GM21381 (cell line): ENCODE measurements around the gene RASEF.

Experiments used
- ATAC-seq: cut with Tn5 transposase; IDR thresholded peaks from one replicate; pipeline ENCODE4 v1.9.1; 2021; ENCODE audit warnings: mild to moderate bottlenecking, moderate library complexity; ENCODE audit not compliant: unreplicated experiment

RASEF gene

DNA sequence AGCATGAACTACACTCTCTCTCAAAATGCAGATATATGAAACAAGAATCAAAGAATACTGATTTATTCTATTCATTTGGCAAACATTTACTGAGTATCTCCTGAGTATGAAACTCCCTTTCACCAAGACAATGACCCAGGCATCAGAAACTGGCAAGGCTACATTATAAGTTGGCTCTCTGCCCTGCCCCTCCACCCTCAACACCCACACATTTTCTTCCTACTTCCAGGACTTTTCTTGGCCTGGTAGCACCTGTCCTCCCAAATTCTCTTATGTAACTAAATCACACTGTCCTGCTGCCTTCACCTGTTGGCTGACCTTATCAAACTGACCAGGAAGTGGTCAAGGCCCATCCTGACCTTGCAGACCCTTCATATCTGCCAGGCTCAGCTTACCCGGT is 3.5 kb downstream of the RASEF start:
- no peak for ATAC-seq

DNA sequence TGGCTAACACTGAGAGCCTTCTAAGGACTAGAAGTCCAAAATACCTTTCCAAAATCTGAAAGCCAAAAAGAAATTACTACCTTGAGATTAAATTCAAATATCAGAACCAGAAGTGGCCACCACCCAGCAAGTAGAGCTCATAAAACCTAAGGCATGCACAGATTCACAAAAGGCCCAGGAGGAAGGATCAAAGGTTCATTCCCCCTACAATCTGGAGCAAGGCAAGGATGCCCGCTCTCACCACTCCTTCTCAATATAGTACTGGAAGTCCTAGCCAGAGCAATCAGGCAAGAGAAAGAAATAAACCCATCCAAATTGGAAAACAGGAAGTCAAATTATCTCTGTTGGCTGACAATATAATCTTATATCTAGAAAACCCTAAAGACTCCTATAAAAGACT is 6.0 kb downstream of the RASEF start:
- no peak for ATAC-seq

DNA sequence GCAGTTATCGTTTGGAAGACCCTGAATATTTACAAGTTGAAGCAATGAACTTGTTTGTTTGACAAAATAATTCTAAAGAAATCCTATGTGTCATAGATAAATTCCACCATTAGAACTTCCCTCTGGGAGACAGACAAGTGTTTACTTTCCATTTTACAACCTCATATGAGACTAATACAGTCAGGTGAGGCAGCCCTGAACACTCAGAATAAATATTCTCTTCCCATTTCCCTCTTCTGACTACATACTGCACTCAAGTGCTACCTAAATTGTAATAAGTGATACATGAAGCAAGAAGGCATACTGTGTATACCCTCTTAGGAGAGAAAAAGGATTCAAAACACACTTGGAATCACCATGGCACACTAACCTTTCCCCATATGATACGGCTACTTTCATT is 6.8 kb downstream of the RASEF start:
- ATAC-seq = no peak

DNA sequence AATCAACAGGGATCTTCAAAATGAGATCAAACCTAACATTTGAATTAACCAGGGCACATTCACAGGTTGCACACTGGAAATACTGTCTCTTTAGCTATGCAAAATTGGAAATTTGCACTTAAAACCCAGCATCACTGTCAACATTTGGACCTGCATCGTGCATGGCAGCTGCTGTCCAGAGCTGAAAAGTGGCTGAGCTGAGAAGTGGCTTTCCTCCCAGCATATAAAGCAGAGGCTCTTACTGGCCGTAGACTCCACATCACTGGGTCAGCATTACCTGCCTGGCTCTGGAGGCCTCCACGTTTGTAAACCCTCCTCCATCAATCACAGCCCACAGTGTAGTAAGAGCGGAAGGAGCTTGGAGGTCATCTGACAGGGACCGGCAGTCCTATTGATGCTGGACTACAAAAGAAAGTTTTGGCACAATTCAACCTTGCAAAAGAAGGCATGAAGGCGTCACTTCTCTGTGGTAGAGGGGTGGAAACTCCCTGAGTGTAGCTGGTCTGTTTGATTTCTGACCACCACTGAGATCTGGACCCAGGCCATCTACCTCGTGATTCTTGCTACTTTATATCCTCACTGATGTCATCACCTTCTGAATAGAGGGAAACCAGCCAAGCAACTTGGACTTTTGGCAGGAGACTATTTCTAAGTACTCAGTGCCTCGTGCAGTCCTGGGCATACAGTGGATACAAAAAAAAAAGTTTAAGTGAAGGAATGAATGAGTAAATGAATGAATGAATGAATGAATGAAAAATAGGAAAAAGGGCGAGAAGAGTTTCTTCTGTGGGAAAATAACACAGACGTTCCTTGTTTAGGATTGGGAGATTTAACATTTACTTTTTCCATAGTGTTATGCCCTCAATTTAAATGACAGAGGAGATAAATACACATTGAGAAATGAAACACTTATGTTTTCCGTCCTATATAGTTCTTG is 14.8 kb downstream of the RASEF start:
- ATAC-seq = no peak

DNA sequence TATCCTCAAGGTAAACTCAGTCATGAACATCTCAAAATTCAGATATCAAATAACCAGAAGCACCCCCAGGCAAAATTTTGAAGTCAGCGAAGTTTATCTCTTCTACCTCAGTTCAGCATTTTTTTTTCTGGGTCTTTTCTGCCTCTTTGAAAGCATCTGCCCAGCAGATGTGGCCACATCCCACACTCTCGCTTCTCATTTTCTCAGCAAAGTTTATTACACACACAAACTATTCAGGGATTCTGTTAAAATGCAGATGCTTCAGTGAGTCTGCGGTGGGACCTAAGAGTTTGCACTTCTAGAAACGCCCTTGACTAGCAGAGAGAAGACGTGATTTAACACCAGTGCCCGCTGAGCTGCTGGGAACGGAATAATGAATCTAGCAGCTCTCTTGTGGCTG is 19.3 kb downstream of the RASEF start:
- no peak for ATAC-seq

DNA sequence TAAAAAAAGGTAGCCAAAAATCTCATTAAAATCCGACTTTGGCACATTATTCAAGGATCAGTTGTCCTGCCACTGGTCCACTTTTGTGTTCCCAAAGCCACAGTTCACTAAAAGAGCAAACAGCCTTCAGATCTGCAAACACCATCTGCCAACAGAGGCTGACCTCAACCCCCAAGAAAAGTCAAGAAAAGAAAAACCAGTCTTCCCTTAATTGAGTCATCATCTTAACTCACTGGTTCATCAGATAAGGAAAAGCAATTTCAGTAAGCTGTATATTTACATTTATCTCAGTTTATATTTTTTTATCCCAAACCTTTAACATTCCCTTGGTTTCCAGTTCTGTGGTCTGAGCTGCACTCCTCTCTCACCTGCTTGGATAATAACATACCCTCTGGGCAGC is 21.2 kb downstream of the RASEF start:
- ATAC-seq = no peak

DNA sequence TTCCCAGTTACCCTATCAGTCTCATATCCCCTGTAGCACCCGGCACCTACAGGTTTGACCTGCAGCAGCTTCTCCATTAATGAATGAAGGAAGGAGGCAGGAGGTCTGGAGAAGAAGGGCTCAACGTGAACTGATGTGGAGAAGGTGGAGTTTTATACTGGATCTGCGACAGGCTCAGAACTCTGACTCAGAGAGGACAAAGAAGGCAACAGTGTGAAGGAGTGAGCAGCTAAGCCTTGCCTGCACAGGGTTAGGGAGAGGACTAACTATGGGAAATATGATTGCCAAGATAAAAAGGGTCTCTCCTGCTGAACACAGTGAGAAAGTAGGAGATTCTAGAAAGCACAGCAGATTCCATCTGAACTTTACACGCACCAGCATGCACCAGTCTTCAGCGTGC is 23.6 kb downstream of the RASEF start:
- ATAC-seq = no peak

DNA sequence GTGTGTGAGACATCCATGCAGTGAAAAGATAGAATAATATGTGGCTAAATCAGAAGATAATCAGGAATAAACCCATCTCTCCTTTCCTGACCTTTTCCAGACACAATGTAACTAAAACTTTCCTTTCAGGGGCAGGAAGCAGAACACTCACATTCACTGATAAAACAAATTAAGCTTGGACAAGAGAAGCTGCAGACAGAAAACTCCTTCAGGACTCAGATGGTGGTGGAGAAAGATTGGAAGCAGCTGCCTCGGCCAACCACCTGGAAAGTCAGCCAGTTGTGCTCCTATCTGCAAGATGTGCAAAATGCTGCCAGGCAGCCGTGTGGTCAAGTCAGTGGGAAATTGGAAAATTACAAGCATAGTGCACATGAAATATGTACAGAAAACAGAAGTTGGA is 26.9 kb downstream of the RASEF start:
- ATAC-seq = no peak

DNA sequence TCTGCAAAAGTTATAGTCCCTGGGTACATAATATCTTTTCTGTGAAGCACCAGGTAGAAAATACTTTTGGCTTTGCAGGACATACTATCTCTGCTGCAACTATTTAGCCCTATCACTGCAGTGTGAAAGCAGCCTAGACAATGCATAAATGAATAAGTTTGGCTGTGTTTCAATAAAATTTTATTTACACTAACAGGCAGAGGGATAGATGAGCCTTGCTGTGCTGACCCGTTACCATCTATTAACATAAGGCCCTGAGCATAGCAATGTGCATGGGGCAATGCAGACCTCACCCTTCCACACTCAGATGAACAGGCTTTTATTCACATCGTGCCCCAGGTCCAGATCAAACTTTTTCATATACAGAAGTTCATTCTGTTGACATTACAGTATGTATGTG is 27.8 kb downstream of the RASEF start:
- no peak for ATAC-seq

DNA sequence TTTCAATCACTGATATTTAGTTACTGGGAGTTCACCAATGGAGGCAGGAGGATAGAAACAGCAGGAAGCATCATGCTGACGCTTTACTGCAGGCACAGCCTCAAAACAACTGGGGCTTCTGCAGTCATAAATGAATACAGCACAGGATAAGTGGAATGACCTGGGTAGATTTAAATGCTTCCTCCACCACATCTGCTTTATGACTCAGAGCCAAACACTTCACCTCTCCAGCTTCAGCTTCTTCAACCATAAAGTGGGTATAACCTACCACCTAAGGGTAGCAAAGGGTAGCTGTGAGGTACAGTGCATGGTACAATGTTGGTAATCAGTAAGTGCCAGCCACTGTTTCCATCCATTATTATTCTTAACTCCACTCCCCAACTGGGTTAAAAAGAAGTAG is 28.4 kb downstream of the RASEF start:
- no peak for ATAC-seq

DNA sequence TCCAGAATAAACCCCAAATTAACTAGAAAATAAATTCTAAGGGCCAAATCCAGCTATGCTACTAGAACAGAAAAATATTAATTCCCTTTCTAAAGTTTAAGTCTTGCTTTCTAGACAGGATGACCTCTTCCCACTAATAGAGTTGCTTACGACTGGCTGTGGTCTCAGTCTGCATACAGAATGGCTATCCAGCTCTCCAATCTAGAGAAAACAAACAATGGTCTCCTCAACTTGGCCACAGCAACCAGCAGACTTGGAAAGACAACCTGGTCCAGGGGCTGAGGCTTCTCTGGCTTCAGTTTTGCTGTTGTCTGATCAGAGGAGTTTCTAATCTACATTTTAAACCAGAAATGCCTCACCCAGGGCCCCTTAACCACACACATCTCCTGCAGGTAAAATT is 28.9 kb downstream of the RASEF start:
- no peak for ATAC-seq

DNA sequence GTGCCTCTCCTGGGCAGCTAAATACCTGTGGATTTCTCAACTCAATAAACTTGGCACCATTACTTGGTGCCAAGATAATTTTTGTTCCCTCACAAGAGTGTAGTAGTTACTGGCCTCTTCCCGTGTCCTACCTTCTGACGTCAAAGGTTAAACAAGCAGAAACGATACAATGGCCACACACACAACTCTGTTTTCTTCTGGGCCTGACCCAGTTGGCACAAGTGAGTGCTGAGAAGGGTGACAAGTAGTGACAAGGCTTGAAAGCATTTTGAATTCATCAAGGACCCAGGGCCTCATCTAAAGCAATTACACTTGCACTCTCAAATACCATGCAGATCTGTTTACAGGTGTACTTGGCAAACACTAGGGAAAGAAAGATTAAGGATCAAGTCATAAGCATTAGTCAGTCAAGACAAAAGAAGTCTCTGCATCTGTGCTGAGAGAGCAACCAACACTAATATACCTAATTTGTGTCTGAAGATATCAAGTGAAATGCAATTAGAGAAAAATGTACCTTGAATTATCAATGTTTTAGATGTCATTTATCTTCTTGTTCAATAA is 30.8 kb downstream of the RASEF start:
- ATAC-seq = no peak

DNA sequence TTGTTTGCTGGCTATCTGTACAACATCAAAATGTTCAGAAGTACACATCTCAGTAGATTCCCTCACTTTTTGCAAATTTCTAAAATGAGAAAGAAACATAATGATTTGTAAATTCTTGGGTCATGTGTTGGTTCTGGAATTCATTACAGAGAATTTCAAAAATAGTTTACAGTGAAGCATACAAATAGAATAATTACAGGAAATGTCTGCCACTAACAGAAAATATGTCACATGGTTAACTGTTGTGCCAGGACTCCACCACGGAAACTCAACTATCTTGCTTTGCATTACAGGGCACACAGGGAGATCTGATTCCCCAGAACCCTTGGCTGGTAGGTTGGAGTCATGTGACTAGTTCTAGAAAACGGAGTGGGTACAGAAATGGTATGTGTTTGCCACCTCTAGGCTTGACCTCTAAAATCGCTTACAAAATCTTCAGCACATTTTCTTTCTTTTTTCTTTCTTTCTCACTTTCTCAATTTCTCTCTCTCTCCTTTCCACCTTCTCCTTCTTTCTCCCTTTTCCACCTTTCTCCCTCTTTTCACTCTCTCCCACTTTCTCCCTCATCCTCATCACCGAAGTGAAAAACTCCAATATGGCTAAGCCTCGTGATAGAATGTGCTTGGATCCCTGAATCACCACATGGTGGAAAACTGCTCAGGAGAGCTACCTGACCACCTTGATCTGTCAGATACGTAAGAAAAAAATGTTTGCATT is 32.4 kb downstream of the RASEF start:
- ATAC-seq = no peak

DNA sequence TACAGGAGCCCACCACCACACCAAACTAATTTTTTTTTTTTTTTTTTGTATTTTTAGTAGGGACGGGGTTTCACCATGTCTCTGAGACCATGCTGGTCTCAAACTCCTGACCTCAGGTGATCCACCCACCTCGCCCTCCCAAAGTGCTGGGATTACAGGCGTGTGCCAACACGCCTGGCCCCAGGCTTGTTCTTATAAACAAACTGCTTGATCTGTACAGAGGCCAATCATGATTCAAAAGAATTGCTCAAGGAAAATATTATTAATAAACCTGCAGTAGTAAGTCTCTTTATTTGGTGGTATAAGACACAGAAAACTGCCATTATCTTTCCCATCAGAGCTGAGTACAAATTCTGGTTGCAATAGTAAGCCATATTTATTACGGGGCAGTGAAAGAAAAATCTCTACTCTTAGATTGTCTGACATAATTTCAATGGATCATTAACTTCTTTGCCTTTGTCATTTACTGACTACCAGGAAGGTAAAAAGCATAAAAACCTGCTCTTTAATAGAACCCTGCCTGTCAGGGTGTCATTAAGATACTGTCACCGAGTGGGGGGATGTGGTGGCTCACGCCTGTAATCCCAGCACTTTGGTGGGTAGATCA is 33.3 kb downstream of the RASEF start:
- ATAC-seq = no peak

DNA sequence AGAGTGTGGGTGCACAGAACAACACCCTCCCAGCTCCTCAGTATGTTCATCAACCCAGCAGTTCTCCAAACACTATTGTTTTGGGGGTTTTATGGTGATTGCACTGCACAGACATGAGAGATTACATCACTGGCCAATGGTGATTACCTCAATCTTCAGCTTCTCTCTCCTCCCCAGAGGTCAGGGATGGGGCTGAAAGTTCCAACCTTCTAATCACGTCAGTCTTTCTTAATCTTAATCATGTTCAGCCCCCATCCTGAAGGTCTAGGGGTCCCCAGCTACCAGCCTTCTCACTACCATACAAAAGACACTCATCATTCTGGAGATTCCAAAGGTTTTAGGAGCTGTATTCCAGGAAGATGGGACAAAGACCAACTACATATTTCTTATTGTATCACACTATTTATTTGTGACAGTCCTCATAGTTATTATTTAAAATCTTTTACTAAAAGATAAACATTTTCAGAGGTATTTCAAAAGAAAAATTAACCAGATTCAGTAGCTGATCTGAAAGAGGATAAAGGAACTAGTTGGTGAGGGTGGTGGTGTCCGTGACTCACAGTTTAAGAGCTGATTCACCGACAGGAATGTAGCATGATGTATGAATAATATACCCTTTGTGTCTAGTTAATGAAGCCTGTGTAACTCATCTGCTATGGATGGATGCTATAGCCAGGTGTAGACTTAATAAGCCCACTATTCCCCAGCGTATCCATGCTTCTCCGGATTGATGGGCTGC is 35.6 kb downstream of the RASEF start:
- no peak for ATAC-seq

DNA sequence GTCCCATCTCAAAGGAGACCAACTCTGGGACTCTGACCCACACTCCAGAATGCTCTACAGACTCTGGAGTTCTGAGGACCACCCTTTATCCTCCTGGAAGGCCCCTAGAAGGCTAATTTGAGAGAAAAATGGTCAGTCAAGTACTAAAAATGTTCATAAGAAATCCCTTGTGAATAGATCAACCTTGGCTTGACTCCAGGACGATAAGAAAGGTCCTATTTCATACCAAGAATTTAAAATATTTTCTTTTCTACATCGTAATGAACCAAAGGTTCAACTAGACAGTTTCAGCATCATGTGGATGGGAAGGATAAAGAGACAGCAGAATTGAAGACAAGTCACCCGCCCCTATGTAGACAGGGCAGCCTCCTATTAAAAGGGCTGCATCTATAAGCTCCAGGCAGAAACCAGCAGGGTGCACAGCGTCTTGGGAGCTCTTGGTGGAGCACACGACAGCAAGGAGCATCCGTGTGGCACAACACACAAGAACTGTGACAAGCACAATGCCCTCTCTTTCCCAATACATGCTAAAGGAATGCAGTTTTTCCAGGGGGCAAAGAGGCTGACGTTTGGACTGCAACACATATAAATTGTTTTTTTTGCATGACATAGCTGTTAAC is 38.3 kb downstream of the RASEF start:
- ATAC-seq = no peak

DNA sequence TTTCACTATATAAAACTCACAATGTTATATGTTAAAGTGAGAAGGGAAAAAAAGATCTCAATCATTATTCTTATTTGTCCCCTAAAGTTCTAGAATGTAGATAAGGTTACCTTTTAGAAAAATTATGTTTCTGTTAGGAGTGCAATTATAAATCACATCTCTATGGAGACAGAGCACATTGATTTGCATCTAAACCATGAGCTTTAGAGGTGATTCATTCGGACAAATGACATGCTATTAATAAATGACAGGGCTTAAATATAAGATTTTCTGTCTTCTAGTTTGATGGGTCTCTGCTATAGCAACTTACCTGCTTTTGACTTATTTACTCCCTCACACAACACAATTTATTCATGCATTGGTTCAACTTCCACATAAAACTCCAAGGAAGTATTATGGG is 39.8 kb downstream of the RASEF start:
- ATAC-seq = no peak

DNA sequence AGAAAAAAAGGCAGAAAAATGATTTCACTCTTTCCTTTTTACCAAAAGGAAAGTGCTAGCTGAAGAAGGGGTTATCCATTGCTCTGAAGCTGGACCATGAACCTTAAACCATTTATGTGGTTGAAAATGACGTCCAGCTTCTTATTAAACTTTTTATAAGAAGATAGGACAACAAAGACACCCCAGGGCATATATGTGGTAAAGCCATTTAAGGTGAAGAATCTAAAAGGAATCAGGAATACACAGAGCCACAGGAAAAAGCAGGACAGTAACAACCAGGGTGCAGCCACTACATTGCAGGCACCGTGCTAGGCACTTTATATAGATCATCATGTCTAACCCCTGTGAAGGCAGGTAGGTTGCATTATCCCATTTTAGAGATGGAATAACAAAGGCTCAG is 42.1 kb downstream of the RASEF start:
- no peak for ATAC-seq

DNA sequence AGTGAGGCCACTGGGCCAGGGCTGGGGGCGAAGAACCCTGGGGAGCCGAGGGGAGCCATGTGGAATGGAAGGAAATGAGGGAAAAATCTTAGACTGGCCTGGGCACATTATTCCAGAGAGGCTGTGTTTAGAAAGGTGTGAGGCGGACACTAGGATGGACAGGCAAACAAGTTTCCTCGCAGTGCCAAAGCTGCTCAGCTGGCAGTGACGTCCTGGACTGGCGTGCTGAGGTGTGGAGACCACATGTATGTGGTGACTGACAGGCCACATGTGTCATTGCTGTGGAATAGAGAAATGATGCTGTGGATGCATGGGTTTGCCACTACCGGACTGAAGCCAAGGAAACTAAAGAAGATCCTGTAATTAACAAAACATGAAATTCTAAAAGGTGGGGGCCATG is 42.6 kb downstream of the RASEF start:
- no peak for ATAC-seq

DNA sequence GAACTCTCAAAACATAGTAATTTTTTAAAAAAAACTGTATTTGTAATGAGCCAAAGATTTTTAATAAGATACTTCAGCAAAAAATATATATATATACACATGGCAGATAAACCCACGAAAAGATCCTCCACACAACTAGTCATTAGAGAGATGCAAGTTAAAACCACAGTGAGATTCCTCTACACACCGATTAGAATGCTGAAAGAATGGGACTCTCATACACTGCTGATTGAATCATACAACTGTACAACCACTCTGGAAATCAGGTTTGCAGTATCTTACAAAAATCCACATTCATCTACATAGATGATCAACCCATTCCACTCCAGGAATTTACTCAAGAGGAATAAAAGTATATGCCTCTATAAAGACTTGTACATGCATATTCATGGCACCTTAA is 43.7 kb downstream of the RASEF start:
- no peak for ATAC-seq

DNA sequence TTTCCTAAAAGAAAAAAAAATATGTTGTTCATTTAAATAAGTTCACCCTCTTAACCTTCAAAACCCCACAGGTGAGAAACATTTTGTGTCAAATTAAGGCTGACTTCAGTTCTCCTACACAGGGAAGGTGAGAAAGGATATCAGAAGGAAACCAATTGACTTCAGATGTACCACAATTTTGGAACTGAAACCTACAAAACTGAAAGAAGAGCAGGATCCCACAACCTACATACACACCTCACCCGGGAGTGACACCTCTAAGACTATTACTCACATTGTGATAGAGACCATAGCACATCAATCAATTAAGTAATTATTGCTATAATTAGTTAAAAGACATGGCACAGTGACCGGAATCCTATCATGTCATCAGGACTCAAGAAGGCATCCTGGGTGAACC is 47.0 kb downstream of the RASEF start:
- ATAC-seq = no peak
